GM21447 (cell line): ENCODE results near the gene RBKS.
"Not testable (repeated sequence)": the region's sequence is repeated elsewhere in the genome, so short reads cannot be mapped to it uniquely, and the experiment has no call there.

Source experiments
- ATAC-seq: cut with Tn5 transposase; IDR thresholded peaks from one replicate; pipeline ENCODE4 v1.9.1; 2021; ENCODE audit not compliant: unreplicated experiment

Gene RBKS

DNA sequence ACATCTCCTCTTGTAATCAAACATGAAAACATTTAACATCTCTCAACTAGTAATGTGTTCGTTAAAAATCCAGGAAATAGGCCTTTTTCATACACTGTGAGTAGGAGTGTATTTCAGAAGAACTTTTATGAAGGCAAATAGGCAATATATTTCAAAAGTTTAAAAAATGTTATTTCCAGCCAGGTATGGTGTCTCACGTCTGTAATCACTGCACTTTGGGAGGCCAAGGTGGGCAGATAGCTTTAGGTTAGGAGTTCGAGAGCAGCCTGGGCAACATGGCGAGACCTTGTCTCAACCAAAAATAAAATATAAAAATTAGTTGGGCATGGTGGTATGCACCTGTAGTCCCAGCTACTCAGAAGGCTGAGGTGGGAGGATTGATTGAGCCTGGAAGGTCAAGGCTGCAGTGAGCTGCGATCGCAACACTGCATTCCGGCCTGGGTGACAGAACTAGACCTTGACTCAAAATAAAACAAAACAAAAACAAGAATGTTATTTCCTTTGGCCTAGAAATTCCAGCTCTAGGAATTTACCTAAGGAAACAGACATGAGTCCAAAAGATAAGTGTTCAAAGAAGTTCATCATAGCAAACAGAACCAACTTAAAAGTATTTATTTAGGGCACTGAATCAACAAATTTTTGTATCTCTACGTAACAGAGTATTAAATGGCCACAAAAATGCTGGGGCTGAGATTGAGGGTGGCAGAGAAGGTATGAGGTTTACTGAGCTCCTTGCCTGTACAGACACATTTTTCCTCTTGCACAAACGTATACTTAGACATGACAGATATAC lies 14.9 kb downstream of the RBKS start:
- no peak for ATAC-seq

DNA sequence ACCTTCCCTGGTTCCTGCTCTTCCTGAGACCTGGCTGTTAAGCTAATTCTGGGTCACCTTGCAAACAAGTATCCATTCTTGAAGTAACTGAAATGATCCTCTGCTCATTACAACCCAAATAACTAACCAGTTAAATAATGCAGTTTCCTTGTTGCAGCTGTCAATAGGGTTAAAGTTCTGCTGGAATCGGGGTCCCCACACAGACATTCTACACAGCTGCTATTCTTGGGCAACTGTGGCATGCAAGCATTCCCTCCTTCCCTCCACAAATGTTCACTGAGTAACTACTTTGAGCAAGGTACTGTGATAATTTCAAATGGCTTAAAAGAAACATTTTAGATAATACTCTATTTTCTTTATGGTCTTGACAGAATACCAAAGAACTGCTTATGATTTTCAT lies 17.1 kb downstream of the RBKS start:
- ATAC-seq: no peak

DNA sequence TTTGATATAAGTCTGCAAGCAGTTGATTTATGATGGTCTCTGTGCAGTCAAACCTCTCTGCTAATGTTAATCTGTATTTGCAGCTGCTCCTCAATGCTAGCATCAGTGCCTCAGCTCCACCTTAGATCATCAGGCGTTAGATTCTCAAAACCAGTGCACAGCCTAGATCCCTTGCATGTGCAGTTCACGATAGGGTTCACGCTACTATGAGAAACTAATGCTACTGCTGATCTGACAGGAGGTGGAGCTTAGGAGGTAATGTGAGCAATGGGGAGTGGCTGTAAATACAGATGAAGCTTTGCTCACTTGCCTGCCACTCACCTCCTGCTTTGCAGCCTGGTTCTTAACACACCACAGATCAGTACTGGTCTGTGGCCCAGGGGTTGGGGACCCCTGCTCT lies 18.4 kb downstream of the RBKS start:
- ATAC-seq: no peak

DNA sequence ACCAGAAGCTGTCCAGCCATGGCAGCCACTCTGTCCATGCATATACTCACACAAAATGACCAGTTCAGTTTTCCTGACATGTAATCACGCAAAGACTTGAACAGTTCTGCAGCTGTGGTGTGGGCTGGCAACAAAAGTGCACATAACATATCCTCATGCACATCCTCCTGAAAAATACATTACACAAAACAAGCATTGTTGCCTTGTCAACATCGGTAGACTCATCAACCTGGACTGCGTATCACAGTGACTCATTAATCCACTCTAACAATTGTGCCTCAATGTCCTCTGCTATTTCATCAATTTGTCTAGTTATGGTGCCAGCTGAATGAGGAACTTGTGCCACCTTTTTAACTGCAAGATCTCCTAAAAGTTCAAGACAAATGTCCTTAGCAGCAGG lies 19.5 kb downstream of the RBKS start:
- ATAC-seq: no peak

DNA sequence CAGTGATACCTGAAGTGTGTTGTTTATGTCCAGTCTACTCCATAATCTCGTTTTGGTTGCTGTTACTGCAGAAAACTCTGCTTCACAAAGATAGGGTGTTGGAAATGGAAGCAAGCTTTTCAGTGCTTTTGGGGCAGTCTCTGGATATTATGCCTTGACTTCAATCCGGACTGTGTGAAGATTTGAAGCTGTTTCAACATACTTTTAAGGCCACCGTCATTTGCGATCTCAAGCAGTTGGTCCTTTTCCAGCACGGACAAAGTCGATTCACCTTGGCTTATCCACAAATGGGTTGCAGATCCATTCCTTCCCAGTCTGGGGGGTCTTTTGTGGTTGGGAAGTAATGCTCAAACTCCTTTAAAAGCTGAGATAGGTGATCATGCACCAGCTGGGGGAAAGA lies 20.4 kb downstream of the RBKS start:
- no peak for ATAC-seq

DNA sequence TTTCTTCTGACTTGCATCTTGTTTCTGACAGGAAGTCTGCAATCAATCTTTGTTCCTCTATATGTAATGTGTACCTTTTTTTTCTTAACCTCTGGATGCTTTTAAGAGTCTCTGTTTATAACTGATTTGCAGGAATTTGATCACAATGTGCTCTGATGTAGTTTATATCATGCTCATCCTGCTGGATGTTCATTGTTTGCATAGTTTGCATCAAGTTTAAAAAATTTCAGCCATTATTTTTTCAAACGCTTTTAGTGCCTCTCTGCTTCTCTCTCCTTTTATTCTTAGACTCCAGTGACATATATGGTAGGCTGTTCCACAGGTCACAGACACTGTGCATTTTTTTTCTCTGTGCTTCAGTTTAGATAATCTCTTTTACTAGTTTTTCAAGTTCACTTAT lies 23.9 kb downstream of the RBKS start:
- no peak for ATAC-seq

DNA sequence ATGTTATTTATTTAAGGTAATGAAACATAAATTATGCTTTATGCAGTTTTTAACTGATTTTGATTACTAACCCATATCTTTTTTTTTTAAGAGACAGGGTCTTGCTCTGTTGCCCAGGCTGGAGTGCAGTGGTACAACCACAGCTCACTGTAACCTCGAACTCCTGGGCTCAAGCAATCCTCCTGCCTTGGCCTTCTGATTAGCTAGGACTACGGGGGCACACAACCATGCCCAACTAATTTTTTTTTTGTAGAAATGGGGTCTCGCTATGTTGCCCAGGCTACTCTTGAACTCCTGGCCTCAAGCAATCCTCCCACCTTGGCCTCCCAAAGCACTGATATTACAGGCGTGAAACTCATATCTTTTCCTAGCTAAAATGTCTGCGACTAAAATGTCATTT lies 26.2 kb downstream of the RBKS start:
- not testable (repeated sequence) for ATAC-seq

DNA sequence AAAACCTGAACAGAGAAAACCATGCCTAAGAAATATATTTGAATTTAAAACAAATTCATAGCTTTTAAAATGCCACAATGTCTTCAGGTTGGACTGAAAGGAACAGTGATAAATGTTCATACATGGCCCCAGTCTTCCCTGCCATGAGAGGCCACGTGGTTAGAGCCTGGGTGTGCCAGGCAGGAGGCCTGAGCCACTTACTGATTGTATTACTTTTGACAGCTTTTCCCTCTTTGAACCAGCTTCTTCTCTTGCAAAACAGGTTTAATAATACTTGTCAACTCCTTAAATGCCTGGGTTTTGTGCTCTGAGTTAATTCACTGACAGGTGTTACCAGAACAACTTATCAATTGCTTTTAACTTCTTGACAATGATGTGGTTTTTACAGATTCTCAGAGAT lies 27.0 kb downstream of the RBKS start:
- no peak for ATAC-seq

DNA sequence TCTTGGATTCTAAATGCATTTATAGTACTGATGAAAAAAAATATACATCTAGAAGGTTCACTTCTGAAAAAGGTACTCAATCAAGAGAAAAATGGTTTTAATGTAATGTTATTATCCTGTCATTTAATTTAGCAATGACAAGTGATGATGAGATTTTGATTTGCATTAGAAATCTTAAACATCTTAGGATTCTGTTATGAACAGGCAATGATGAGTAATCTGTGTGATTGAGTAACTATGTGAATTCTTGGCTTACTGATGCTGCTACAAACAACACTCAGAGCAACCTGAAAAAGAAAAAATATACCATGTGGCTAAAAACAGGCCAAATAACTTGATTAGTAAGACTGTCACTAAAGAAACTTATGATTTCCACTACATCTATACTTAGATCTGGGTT lies 30.1 kb downstream of the RBKS start:
- no peak for ATAC-seq

DNA sequence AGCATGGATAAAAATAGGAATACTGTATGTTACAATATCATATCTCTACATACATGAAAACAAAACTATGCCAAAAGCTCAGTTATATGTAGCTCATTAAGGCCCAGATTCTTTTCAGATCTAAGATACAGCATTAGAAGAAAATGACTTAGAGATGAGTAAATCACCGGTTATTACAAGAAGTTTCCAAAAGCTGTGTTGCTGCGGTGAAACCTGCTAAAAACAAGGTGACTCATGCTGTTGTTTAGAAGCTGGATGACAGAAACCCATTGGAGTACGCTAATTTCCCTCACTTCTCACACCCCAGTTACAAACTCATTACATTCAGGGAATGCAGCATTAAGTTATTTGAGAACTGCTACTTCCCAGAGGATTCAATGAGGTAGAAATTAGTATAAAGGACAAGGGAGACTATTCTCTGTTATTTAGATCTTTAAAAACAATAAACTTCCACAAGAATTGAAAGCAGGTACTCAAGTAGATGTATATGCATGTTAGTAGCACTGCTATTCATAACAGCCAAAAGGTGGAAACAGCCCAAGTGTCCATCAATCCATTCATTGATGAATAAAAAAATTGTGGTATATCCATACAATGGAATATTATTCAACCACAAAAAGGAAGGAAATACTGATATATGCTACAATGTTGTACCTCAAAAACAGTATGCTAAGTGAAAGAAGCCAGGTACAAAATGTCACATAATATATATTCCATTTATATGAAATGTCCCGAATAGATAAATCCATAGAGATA lies 32.6 kb downstream of the RBKS start:
- no peak for ATAC-seq

DNA sequence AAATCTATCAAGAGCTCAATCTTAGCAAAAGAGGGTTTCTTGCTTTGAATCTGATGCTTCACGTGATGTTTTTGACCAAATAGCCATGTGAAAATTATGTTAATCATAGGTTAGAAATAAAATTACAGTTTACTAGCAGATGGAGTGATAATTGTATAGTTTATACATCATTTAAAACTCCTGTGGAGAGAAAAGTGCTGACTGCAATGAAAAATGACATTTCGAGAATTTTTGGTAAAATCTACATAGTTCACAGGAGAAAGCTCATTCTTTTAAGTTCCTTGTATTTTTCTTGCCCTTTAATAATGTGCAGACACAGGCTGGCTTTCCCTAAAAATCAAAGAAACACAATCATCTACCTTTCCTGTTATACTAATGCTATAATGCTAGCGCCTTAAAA lies 33.2 kb downstream of the RBKS start:
- no peak for ATAC-seq

DNA sequence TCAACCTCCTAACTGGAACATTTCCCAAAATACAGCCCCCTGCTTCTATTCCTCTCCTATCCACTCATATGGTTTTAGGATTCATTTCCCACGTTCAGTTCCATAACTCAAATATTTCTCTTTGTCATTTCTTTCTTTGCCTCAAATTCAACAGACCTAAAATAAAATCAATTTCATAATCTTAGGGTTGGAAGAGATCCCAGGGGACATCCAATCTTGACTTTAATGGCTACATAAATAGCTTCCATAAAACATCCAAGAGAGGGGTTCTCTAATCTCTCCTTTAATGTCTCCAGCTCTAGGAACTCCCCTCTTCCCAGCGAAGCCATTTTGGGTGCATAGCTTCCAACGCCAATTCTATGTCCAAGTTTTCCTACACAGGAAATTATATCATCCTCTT lies 33.8 kb downstream of the RBKS start:
- ATAC-seq: no peak

DNA sequence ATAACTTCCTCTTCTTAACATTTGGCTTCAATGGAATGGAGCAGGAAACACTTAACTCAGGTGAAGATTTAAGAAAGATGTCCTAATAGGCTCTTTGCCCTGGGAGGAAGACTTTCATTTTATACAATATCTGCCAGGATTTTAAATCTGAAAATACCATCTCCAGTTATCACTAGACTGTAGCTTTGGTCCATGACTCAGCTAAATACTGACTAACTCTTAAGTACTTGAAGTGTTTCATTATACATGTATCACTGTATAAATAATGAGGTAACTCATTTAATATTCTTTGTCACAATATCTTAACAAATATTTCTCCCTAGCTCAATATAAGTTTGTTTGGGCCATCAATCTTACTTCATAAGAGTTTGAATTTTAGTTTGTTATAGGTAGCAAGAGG lies 34.7 kb downstream of the RBKS start:
- no peak for ATAC-seq

DNA sequence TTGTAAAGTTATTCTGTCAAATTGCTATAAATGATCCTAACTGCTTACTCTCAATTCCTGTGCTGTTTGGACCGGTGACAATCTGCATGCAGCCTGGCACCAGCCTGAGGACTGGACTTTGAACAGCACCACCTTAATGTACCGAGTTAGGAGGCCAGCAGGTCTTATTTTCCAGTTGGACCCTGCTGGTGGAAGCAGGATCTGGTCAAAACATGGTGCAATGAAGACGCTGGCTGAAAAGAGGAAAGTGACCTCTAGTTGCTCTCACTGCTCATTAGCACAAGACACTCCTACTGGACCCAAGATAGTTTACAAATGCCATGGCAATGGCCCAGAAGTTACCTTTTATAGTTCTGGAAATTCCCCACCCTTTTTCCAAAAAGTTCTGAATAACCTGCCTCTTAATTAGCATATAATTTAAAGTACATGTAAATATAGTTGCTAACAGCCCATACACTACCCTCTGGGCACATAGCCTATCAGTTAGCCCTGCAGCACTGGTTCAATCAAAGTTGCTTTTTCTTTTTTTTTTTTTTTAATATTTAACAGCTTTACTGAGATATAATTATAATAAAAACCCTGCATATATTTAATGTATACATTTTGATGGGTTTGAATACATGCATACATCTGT lies 35.8 kb downstream of the RBKS start:
- no peak for ATAC-seq

DNA sequence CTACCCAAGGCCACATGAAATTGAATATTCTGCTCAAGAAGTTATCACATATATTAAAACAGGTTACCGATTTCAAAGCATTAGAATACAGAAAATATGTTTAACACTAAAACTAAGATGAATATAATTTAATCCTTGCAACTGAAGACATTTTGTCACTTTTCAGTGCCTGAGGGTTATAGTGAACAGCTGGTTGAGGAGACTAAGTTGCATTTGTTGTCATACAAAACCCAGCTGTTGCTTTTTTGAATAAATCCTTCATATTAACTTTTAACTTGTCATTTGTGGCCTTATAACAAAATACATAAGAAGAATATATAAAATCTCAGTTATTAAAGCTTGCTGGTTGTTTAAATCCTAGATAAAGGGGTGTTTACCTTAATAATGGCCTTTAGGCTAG lies 37.5 kb downstream of the RBKS start:
- ATAC-seq: no peak

DNA sequence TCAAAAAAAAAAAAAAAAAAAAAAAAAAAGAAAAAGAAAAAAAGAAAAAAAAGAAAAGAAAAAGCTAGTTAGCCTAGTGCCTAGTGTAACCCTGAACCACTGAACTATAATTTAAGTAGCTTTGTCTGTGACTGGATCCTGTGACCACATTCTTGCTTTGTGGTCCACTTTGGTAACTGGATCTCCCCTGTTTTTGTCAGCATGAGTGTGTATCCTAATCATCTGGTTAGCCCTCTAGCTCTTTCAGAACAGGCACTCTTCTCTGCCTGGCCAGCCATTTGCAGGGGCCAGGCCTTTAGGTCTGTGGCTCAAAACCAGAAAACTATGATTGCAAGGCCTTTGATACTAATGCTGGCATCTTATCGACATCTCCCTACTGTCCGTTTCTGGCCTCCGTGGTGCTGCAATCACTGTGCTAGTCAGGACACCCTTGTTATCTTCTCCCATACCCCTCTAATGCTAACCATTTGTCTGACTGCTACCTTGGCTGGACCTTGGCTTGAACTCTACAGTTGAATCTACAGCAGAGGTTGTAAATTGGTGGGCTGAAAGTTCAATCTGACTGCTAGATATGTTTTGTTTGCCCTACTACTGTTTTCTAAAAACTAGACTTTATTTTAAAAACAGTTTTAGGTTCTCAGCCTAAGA lies 40.5 kb downstream of the RBKS start:
- no peak for ATAC-seq

DNA sequence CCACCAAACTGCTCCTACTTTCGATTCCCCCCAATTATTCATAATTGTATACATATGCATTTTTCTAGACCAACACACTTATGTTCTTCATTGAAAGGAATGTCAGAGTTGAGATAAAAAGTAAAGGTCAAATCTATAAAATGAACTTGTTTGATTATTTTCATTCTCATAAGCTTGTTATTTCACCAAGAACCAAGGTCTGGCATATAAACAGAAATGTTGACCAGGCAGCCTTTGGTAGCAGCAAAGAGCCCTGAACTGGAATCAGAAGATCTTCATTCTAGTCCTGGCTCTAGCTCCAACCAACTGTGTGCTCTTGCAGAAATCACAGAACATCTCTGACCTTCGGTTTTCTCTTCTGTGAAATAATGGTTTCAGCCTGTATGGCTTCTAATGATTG lies 42.9 kb downstream of the RBKS start:
- ATAC-seq: no peak

DNA sequence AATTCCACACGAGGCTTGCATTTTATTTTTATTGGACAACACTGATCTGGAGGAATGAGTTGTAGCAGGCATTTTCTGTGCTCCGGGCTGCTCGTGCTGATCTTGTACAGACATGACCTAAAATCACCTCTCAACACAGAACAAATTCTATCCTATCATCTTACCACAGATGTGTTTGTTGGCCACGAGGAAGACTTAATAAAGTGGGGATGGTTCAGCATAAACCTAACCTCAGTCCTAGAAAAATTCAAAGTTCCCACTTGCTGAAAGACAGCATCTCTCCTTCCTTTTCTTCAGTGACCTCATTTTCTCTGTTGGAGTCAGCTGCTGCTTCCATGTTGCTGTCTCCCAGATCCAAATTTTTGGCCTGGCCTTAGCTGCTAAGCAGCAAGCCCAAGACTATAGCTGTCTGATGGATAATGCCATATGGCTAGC lies 45.3 kb downstream of the RBKS start:
- no peak for ATAC-seq

DNA sequence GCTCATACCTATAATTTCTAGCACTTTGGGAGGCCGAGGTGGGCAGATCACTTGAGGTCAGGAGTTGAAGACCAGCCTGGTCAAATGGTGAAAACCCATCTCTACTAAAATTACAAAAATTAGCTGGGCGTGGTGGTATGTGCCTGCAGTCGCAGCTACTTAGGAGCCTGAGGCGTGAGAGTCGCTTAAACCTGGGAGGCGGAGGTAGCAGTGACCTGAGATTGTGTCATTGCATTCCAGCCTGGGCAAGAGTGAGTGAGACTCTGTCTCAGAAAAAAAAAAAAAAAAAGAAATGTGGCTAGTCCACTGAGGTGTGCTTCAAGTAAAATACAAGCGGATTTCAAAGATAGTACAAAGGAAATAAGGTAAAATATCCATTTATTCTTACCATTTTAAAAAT lies 46.2 kb downstream of the RBKS start:
- no peak for ATAC-seq

DNA sequence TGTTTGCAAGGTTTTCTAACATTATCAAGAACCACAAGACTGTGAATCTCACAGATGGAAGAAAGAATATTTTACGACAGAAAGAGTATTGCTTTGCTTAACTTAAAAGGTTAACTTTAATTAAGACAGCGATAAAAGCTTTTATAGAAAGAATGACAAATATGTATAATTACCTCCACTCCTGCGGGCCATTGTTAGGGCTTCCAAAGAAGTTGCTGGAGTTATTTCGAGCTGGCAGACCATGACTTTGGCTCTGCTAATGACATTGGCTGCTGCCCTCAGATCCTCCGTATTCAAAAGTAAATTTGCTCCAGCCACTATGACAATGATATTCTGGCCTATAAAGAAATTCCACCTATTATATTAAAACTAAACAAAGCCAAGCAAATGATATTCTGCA lies 47.3 kb downstream of the RBKS start:
- no peak for ATAC-seq

DNA sequence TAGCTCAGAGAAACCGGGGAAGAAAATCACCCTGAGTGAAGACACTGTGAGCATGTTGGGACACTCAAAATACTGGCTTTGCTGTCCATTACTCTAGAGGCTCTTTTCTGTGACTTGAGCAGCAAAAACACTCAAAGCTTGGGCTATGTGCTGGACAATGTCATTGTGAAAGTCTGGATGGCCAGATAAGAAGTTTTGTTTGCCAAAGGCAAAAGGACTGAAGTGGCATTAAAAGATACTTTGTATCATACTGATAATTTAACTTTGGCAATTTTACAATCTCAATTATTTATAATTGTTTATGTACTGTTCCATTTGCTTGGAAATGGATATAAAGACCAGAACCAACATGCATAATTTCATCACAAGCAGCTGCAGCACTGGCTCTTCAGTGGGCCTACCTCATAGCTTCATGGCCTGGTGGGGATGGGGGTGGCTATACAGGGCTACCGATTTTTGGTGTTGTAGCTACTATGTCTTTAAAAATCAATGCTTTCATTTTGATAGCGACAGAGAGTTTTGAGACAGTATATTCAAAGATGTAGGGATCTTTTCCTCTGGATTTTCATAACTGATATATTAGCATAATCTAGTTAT lies 51.1 kb downstream of the RBKS start:
- ATAC-seq: no peak
